Lower leg skin (tissue), 3 donors: ENCODE measurements around the gene FOXP1.

ENCODE experiments used
- CTCF ChIP-seq, 3 donors: fragments of 450-650 bp; IDR thresholded peaks; one replicate each; pipeline ENCODE4 v1.5.1; 2016; ENCODE audit warnings: antibody characterized with exemption in 3 of 3, mild to moderate bottlenecking in 3 of 3, moderate library complexity in 2 of 3
- POLR2A ChIP-seq, 2 donors: fragments of 450-650 bp; IDR thresholded peaks; one replicate each; pipeline ENCODE4 v1.6.1; 2016 to 2017; ENCODE audit warnings: antibody characterized with exemption in 2 of 2, mild to moderate bottlenecking in 1 of 2, moderate library complexity in 1 of 2

DNA sequence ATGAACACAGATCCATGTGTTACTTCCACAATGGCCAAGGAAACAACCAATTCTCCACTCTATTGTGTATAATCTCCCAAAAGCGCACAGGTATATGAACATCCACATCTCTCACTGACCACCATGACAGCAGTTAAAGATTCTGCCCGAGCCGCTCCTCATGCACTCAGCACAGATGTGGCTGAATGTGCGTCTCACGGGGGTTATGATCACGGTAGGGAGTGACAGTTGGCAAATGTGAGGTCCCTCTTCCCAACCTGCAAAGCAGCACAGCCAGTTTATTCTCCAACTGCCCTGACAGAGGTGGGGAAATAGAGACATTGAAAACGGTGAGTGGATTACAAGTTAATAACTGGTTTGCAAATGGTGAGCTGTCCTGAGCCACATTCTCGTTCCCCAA, 17.6 kb downstream of the FOXP1 start:
- no peak for TF ChIP-seq CTCF (IDR thresholded peaks at IDR 0.05)
- TF ChIP-seq POLR2A (IDR thresholded peaks at IDR 0.05), result no peak
